H9 (cell line): ENCODE results near the gene HDAC7. TPM values are rescaled to one million over a fixed set of nuclear protein-coding genes. Genes with fewer than 3 reads are reported as not detected.

Experiments used
- DNase-seq: peaks from one replicate; pipeline ENCODE4 v3.0.0-alpha.2; 2017
- H2AFZ ChIP-seq: one replicate; pipeline ENCODE4 v1.6.1; 2013; ENCODE audit warnings: mild to moderate bottlenecking, low read length, control low read depth, moderate library complexity
- H2AK5ac ChIP-seq: 2 replicates; pipeline ENCODE4 v1.6.1; 2013; ENCODE audit warnings: low read length, control low read depth, mixed read lengths; ENCODE audit not compliant: insufficient read length
- H2BK120ac ChIP-seq: one replicate; pipeline ENCODE4 v1.6.1; 2013; ENCODE audit warnings: low read depth, mild to moderate bottlenecking, low read length, control low read depth, inconsistent platforms; ENCODE audit not compliant: poor library complexity, severe bottlenecking
- H2BK12ac ChIP-seq: 2 replicates; pipeline ENCODE4 v1.6.1; 2013; ENCODE audit warnings: low read length, control low read depth, mixed read lengths, low read depth; ENCODE audit not compliant: insufficient read length
- H2BK15ac ChIP-seq: 2 replicates; pipeline ENCODE4 v1.6.1; 2013; ENCODE audit warnings: low read depth, low read length, control low read depth
- H2BK20ac ChIP-seq: one replicate; pipeline ENCODE4 v1.6.1; 2013; ENCODE audit warnings: low read depth, mild to moderate bottlenecking, low read length, control low read depth, inconsistent platforms; ENCODE audit not compliant: poor library complexity, severe bottlenecking
- H2BK5ac ChIP-seq: 2 replicates; pipeline ENCODE4 v1.6.1; 2013; ENCODE audit warnings: low read length, control low read depth, mixed read lengths; ENCODE audit not compliant: insufficient read length
- H3K14ac ChIP-seq: 2 replicates; pipeline ENCODE4 v1.6.1; 2013; ENCODE audit warnings: low read length, control low read depth; ENCODE audit not compliant: insufficient read depth
- H3K18ac ChIP-seq: 2 replicates; pipeline ENCODE4 v1.6.1; 2013; ENCODE audit warnings: low read depth, mild to moderate bottlenecking, mixed read lengths, low read length, control low read depth; ENCODE audit not compliant: insufficient read length
- H3K23ac ChIP-seq: 2 replicates; pipeline ENCODE4 v1.6.1; 2013; ENCODE audit warnings: low read length, control low read depth, mixed read lengths, low read depth; ENCODE audit not compliant: insufficient read length
- H3K23me2 ChIP-seq: 2 replicates; pipeline ENCODE4 v1.6.1; 2013; ENCODE audit warnings: low read depth, mild to moderate bottlenecking, mixed read lengths, low read length, control low read depth; ENCODE audit not compliant: insufficient read length, poor library complexity, severe bottlenecking
- H3K27ac ChIP-seq: 2 replicates; pipeline ENCODE4 v1.5.1; 2013; ENCODE audit warnings: low read length, control low read depth, mixed read lengths, low read depth; ENCODE audit not compliant: insufficient read length
- H3K27me3 ChIP-seq: 2 replicates; pipeline ENCODE4 v1.6.1; 2013; ENCODE audit warnings: low read length, control low read depth, inconsistent platforms; ENCODE audit not compliant: insufficient read depth
- H3K4ac ChIP-seq: 2 replicates; pipeline ENCODE4 v1.6.1; 2013; ENCODE audit warnings: low read depth, mild to moderate bottlenecking, control low read depth, inconsistent platforms, low read length, moderate library complexity
- H3K4me1 ChIP-seq: 2 replicates; pipeline ENCODE4 v1.6.1; 2013; ENCODE audit warnings: low read length, control low read depth, inconsistent platforms; ENCODE audit not compliant: insufficient read depth
- H3K4me2 ChIP-seq: 2 replicates; pipeline ENCODE4 v1.6.1; 2013; ENCODE audit warnings: low read length, control low read depth, mixed read lengths; ENCODE audit not compliant: insufficient read length, insufficient read depth
- H3K56ac ChIP-seq: 2 replicates; pipeline ENCODE4 v1.6.1; 2013; ENCODE audit warnings: low read depth, mild to moderate bottlenecking, mixed read lengths, low read length, control low read depth; ENCODE audit not compliant: insufficient read length
- H3K79me1 ChIP-seq: 2 replicates; pipeline ENCODE4 v1.6.1; 2013; ENCODE audit warnings: low read depth, mild to moderate bottlenecking, moderate library complexity, low read length, control low read depth, inconsistent platforms; ENCODE audit not compliant: insufficient read depth, poor library complexity, severe bottlenecking
- H3K79me2 ChIP-seq: 2 replicates; pipeline ENCODE4 v1.6.1; 2013; ENCODE audit warnings: low read length, control low read depth, inconsistent platforms; ENCODE audit not compliant: insufficient read depth
- H3K9ac ChIP-seq: 2 replicates; pipeline ENCODE4 v1.6.1; 2013; ENCODE audit warnings: low read length, control low read depth, mixed read lengths; ENCODE audit not compliant: insufficient read length; ENCODE audit errors: extremely low read depth
- H3K9me3 ChIP-seq: one replicate; pipeline ENCODE4 v1.6.1; 2013; ENCODE audit warnings: low read depth, low read length, inconsistent platforms; ENCODE audit not compliant: control insufficient read depth
- H3T11ph ChIP-seq: one replicate; pipeline ENCODE4 v1.6.1; 2013; ENCODE audit warnings: mild to moderate bottlenecking, low read length, control low read depth, inconsistent platforms
- H4K20me1 ChIP-seq: one replicate; pipeline ENCODE4 v1.6.1; 2013; ENCODE audit not compliant: control insufficient read depth, insufficient read length, insufficient read depth
- H4K5ac ChIP-seq: 2 replicates; pipeline ENCODE4 v1.6.1; 2013; ENCODE audit warnings: low read depth, mild to moderate bottlenecking, mixed read lengths, low read length, control low read depth; ENCODE audit not compliant: insufficient read length
- H4K8ac ChIP-seq: replicated peaks from 2 replicates; pipeline ENCODE4 v1.6.1; 2013; ENCODE audit warnings: low read length, control low read depth, mixed read lengths, low read depth; ENCODE audit not compliant: insufficient read length
- H4K91ac ChIP-seq: 2 replicates; pipeline ENCODE4 v1.6.1; 2013; ENCODE audit warnings: low read depth, mild to moderate bottlenecking, moderate library complexity, mixed read lengths, low read length, control low read depth; ENCODE audit not compliant: insufficient read length
- H3K27ac Mint-ChIP-seq, 3 experiments: 2 replicates in 2 of 3; 3 replicates in 1 of 3; pipeline ENCODE4 v1.8.0; 2020 to 2021; ENCODE audit warnings: mixed read lengths in 3 of 3, mild to moderate bottlenecking in 1 of 3, moderate library complexity in 1 of 3
- H3K27me3 Mint-ChIP-seq: 2 replicates; pipeline ENCODE4 v1.8.0; 2021; ENCODE audit warnings: low read depth, mild to moderate bottlenecking, moderate library complexity, mixed read lengths
- H3K36me3 Mint-ChIP-seq, 3 experiments: 2 replicates in 2 of 3; 3 replicates in 1 of 3; pipeline ENCODE4 v1.8.0; 2020 to 2021; ENCODE audit warnings: low read depth in 3 of 3, mixed read lengths in 3 of 3; ENCODE audit not compliant: insufficient read depth in 1 of 3
- H3K4me1 Mint-ChIP-seq, 2 experiments: 2 replicates each; pipeline ENCODE4 v1.8.0; 2020; ENCODE audit warnings: mixed read lengths in 2 of 2
- H3K4me3 Mint-ChIP-seq, 2 experiments: 2 replicates in 1 of 2; 3 replicates in 1 of 2; pipeline ENCODE4 v1.8.0; 2020 to 2021; ENCODE audit warnings: mild to moderate bottlenecking in 2 of 2, mixed read lengths in 2 of 2, moderate library complexity in 1 of 2
- H3K9me3 Mint-ChIP-seq, 2 experiments: 2 replicates in 1 of 2; 3 replicates in 1 of 2; pipeline ENCODE4 v1.8.0; 2020; ENCODE audit warnings: mild to moderate bottlenecking in 2 of 2, mixed read lengths in 2 of 2, moderate library complexity in 1 of 2
- WGBS: extraction: QIAGEN DNeasy Blood & Tissue Kit; methylation state at CpG from one replicate; pipeline ENCODE4 v1.1.7; 2013; ENCODE audit warnings: missing lambda C conversion rate, low lambda C conversion rate, mixed read lengths; ENCODE audit not compliant: insufficient read length; ENCODE audit errors: extremely low coverage; 5-methylcytosine and 5-hydroxymethylcytosine counted together
- total RNA-seq: library from RNA; stranded (reverse); gene quantifications from 2 replicates; pipeline ENCODE4 v1.2.1, GENCODE V29; 2021
- TF ChIP-seq, protein P1 (sequence below): fragments of 200-600 bp; sonication (generic); conservative IDR thresholded peaks from 3 replicates; pipeline ENCODE4 v1.8.0; 2021; ENCODE audit warnings: antibody characterized with exemption, mild to moderate bottlenecking

Gene HDAC7
- total RNA-seq, 1 experiment from 2014 or later: 72.1 TPM

- Histone ChIP-seq H3T11ph (no peak overlapping the region), H3K23me2 (no peaks in the 10 kb centered on the region), H2BK5ac (no peak overlapping the region), H2BK15ac (no peak overlapping the region), H2AFZ (no peak overlapping the region), H4K91ac (no peak overlapping the region), H2BK120ac (no peak overlapping the region), H3K79me2 (no peaks in the 10 kb centered on the region), H3K79me1 (no peaks in the 10 kb centered on the region), H2BK20ac (no peak overlapping the region), H4K8ac (no peak overlapping the region), H3K18ac (no peak overlapping the region), H3K14ac (no peak overlapping the region), H3K9ac (no peak overlapping the region), H3K4me1 (peaks cover 3% of the 10 kb centered on the region; the same call in 1 of the 2 replicates), H3K56ac (no peak overlapping the region), H4K20me1 (peaks cover 2% of the 10 kb centered on the region), H4K5ac (no peak overlapping the region), H2AK5ac (no peak overlapping the region), H3K23ac (no peak overlapping the region), H3K27me3 (no peaks in the 10 kb centered on the region), H2BK12ac (no peak overlapping the region), H3K4me2 (no peak overlapping the region), H3K27ac (no peak overlapping the region), H3K9me3 (no peaks in the 10 kb centered on the region), H3K4ac (no peak overlapping the region)
- Mint-ChIP-seq H3K27ac (no peak overlapping the region), H3K27me3 (peaks cover 9% of the 10 kb centered on the region), H3K36me3 (peaks cover 20 to 44% (median 35%) of the 10 kb centered on the region in 3 experiments; a peak in 6 of 7 replicates), H3K4me3 (no peak overlapping the region), H3K9me3 (no peaks in the 10 kb centered on the region), H3K4me1 (peaks cover 15 to 23% of the 10 kb centered on the region in 2 experiments)
- no peak for DNase-seq
- TF ChIP-seq, protein P1, sequence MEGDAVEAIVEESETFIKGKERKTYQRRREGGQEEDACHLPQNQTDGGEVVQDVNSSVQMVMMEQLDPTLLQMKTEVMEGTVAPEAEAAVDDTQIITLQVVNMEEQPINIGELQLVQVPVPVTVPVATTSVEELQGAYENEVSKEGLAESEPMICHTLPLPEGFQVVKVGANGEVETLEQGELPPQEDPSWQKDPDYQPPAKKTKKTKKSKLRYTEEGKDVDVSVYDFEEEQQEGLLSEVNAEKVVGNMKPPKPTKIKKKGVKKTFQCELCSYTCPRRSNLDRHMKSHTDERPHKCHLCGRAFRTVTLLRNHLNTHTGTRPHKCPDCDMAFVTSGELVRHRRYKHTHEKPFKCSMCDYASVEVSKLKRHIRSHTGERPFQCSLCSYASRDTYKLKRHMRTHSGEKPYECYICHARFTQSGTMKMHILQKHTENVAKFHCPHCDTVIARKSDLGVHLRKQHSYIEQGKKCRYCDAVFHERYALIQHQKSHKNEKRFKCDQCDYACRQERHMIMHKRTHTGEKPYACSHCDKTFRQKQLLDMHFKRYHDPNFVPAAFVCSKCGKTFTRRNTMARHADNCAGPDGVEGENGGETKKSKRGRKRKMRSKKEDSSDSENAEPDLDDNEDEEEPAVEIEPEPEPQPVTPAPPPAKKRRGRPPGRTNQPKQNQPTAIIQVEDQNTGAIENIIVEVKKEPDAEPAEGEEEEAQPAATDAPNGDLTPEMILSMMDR: no peak
- no CpG with 5 or more reads among the region's 8 CpGs for WGBS
These were observed 37.3 kb downstream of the HDAC7 start for GRCh38 chr12:47782372-47782770.
